Vagina (tissue), 2 donors: ENCODE measurements around the gene LACTBL1.
"Not testable (repeated sequence)": the region's sequence is repeated elsewhere in the genome, so short reads cannot be mapped to it uniquely, and the experiment has no call there.

Source experiments
- POLR2A ChIP-seq, 2 donors: fragments of 450-650 bp; IDR thresholded peaks; one replicate each; pipeline ENCODE4 v1.6.1; 2017; ENCODE audit warnings: antibody characterized with exemption in 2 of 2, mild to moderate bottlenecking in 2 of 2, moderate library complexity in 2 of 2
- POLR2AphosphoS5 ChIP-seq, 2 donors: sonication (generic); formaldehyde crosslinking; IDR thresholded peaks; one replicate each; pipeline ENCODE4 v1.9.0; 2017; ENCODE audit warnings: antibody characterized with exemption in 2 of 2, mild to moderate bottlenecking in 2 of 2, low read depth in 1 of 2; ENCODE audit not compliant: insufficient read depth in 1 of 2
- TF ChIP-seq, protein P1 (sequence below), 3 experiments: fragments of 450-650 bp in 2 of 3; fragments of 200-600 bp in 1 of 3; sonication (generic) in 1 of 3; IDR thresholded peaks; one replicate each; pipeline ENCODE4 v1.5.1; 2017 to 2019; ENCODE audit warnings: antibody characterized with exemption in 3 of 3, mild to moderate bottlenecking in 2 of 3, moderate library complexity in 2 of 3

DNA sequence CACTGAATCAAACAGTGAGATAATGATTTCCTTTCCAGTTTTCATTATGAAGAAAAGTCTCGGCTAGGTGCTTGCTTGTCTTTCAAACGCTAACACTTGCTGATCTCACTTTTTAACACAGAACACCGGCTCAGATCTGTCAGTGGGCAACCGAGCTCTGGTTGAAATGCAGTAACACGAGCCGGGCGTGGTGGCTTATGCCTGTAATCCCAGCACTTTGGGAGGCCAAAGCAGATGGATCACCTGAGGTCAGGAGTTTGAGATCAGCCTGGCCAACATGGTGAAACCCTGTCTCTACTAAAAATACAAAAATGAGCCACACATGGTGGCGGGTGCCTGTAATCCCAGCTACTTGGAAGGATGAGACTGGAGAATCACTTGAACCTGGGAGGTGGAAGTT, 37.4 kb upstream of the LACTBL1 start:
- TF ChIP-seq, protein P1, sequence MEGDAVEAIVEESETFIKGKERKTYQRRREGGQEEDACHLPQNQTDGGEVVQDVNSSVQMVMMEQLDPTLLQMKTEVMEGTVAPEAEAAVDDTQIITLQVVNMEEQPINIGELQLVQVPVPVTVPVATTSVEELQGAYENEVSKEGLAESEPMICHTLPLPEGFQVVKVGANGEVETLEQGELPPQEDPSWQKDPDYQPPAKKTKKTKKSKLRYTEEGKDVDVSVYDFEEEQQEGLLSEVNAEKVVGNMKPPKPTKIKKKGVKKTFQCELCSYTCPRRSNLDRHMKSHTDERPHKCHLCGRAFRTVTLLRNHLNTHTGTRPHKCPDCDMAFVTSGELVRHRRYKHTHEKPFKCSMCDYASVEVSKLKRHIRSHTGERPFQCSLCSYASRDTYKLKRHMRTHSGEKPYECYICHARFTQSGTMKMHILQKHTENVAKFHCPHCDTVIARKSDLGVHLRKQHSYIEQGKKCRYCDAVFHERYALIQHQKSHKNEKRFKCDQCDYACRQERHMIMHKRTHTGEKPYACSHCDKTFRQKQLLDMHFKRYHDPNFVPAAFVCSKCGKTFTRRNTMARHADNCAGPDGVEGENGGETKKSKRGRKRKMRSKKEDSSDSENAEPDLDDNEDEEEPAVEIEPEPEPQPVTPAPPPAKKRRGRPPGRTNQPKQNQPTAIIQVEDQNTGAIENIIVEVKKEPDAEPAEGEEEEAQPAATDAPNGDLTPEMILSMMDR (IDR thresholded peaks at IDR 0.05): not testable (repeated sequence)
- not testable (repeated sequence) for TF ChIP-seq POLR2A (IDR thresholded peaks at IDR 0.05); POLR2AphosphoS5 (IDR thresholded peaks at IDR 0.05; ENCODE audit: insufficient read depth in 1 of 2, low read depth in 1 of 2)
